GM19193 (cell line): ENCODE measurements around the gene DTNBP1.
A peak's percentile ranks its signal among the peaks of the same experiment; 100 is the strongest.

Experiments
- POLR2A ChIP-seq: IDR thresholded peaks from 4 replicates; pipeline ENCODE4 v1.6.1; 2011; ENCODE audit not compliant: insufficient read depth, insufficient read length; ENCODE audit errors: extremely low read depth

The DTNBP1 gene

GRCh38 chr6:15662326-15663129, at the start of gene DTNBP1:
Gene DTNBP1 (minus strand): TSS chr6:15663028. CDS start chr6:15662869, 159 bp downstream.
- TF ChIP-seq POLR2A, result peak; percentile 46

- no peak for TF ChIP-seq POLR2A
Observed at GRCh38 chr6:15709651-15710269, 46.9 kb upstream of the DTNBP1 start.

DNA sequence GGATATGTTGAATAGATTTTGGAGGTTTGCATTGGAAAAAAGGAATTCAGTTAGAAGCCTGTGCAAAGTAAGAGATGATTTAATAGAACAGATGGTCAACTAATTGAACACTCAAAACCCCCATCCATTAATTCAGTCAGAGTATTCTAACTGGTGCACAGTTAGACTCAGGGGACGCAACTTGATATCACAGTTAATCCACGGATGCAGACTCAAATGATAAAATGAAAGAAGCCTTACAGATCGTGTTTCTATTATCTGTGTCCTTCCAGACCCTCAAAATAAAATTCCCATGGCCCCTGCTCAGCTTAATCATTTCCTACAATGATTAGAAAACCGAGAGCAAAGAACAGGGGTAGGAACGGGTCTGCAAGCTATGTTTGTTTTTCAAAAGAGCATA, 45.4 kb upstream of the DTNBP1 start:
- TF ChIP-seq POLR2A, result no peak

DNA sequence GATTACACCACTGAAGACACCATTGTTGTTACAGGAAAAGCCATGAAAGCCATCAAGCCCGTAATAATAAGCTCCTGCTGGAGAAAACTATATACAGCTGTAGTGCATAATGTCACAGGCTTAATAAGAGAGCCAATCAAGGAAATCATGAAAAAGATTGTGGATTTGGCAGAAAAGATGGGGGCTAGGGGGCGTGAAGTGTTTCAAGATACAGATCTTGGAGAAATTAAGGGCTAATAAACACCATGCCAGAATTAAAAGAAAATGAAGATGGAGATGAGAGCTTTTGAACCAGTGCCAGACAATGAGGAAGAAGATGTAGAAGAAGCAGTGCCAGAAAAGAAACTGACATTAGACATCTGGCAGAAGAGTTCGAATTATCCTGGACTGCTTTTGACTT, 43.2 kb upstream of the DTNBP1 start:
- TF ChIP-seq POLR2A, result no peak

DNA sequence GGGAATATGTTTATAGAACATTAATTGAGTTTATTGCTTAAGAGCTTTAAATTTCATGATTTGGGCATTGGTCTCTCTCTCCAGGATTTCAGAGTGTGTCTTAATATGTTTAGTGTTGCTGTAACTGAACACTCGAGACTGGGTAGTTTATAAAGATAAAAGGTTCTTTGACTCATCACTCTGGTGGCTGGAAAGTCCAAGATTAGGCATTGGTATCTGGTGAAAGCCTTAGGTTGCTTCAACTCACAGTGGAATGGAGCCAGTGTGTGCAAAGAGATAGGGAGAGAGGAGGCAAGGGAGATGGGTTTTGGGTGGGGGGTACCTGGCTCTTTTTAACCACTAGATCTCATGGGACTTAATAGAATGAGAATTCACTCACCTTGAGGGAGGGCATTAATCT, 35.6 kb upstream of the DTNBP1 start:
- no peak for TF ChIP-seq POLR2A

GRCh38 chr6:15697895-15698294, 35.1 kb upstream of the DTNBP1 start:
- no peak for TF ChIP-seq POLR2A

- TF ChIP-seq POLR2A, result no peak
Observed at GRCh38 chr6:15691250-15691869, 28.5 kb upstream of the DTNBP1 start.

DNA sequence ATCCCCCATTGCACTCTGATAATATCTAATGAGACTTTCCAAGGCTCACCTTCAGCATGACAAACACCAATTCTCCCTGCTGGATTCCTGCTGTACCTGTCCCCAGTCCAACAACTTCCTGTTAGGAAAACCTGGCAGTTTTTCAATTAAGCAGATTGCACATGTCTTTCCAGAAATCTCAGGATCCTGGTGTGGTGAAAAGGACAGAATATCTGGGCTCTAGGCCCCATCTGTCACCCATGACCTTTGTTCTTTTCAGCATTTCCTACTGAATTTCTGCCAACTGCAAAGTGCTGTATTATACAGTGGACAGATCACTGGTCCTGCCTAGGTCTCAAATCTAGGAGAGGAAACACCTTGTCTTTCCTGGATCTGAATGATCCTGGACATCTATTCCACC, 27.7 kb upstream of the DTNBP1 start:
- TF ChIP-seq POLR2A, result no peak

DNA sequence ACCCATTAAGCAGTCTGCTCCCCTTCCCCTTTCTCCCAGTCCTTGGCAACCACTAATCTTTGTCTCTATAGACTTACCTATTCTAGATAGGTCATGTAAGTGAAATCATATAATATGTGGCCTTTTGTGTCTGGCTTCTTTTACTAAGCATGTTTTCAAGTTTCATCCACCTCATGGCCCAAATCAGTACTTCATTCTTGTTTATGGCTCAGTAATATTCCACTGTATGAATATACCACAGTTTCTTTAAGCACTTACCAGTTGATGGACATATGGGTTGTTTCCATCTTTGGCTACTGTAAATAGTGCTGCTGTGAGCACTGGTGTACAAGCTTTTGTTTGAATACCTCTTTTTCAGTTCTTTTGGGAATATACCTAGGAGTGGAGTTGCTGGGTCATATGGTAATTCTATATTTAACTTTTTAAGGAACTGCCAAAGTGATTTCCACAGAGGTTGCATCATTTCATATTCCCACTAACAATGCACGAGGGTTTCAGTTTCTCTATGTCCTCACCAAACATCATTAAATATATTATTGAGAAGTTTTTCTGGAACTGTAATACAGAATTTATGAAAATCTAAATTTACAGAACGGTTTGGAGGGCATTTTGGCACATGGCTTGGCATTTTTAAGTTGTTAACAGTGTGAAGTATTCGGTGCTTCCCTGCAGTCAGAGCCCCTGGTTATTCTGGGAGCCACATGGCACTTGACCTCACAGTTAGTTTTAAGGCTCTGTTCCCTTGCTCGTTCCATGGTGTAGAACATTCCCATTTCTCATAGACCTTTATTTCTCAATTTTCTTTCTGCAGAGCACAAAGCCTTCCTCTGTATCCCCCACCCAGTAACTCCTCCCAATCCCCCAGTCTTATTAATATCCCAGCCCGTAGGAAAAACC, 27.0 kb upstream of the DTNBP1 start:
- TF ChIP-seq POLR2A, result no peak

DNA sequence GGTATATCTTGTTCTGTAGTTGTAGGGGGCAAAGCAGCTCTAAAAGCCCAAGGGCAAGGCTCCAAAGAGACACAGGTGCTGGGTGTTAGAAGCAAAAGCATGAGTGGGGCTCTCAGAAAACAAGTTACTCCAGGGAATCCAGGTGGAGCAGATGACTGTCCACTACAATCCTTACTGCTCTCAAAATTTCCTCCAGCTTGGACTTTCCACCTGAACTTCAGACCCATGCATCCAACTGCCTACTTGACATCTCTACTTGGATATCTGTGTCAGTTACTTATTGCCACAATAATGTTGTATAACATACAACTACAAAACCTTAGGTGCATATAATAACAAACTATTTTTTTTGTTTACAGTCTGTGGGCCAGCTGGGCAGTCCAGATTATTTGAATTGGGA, 22.8 kb upstream of the DTNBP1 start:
- TF ChIP-seq POLR2A, result no peak

DNA sequence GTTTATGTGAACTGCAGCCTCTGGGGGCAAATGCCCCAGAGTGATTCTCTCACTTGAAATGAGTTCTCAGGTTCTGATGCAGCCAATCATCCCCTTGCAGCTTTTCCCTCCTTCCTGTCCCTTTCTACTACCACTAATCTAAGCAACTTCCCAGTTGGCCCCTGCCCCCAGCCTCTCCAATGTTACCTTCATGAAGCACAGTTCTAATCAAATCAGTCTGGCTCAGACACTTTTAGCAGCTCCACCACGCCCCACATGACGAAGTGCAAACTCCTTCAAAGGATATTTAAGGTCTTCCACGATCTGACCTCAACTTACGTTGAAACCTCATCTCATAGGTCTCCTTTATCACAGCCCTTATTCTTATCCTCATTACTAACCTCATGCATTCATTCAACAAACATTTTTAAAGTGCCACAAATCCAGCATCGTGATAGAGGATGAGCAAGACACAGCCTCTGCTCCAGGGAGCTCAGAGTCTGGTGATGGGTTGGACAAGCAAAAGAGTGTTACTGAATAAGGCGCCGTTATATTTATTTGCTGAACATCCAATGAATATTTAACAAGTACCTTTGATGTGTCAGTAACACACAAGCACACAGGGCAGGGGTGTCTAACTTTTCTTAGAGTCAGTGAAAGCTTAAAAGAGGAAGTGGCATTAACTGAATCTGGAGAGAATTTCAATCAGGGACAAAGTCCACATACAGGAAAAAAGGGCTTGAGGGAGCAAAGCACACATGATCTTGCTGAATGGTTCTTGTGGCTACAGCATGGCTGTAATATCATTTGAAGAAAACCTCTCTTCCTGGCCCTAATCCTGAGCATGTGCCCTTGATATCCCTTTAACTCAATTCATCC, 20.4 kb upstream of the DTNBP1 start:
- no peak for TF ChIP-seq POLR2A

DNA sequence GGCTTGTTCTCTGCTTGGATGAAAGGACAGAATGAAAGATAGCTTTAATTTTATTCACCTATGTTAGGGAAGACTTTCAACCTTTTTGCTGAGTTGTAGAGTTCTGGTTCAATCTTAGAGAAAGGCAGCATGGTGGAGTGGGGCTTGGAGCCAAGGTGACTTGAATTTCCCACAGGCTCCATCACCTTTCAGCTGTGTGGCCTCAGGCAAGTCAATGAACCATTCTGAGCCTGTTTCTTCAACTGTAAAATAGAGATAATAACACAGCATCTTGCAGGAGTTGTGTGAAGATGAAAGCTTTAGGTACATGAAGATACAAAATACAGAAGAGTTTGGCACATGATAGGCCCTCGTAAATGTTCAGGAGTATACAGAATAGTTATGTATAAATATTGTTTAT, 19.1 kb upstream of the DTNBP1 start:
- TF ChIP-seq POLR2A, result no peak

GRCh38 chr6:15678514-15678913, 15.7 kb upstream of the DTNBP1 start:
- no peak for TF ChIP-seq POLR2A

- no peak for TF ChIP-seq POLR2A
Observed at GRCh38 chr6:15677822-15678221, 15.0 kb upstream of the DTNBP1 start.
